NCI-H460 (cell line): Measurements from ENCODE around the gene GPR183. TPM values are rescaled to one million over a fixed set of nuclear protein-coding genes. Genes with fewer than 3 reads are reported as not detected.
"Not testable (repeated sequence)": the region's sequence is repeated elsewhere in the genome, so short reads cannot be mapped to it uniquely, and the experiment has no call there.

Experiments used
- DNase-seq: peaks from one replicate; pipeline ENCODE4 v3.0.0-alpha.2; 2016; ENCODE audit warnings: low read depth; ENCODE audit errors: extremely low read depth
- small RNA-seq, 2 experiments: library from RNA; depleted of rRNA; stranded (forward); fragments of <200 nt; gene quantifications; one replicate each; pipeline ENCODE3, GENCODE V24; 2014
- total RNA-seq: library from RNA; depleted of rRNA; stranded (reverse); fragments of >200 nt; shearing (Covaris generic); gene quantifications from 2 replicates; pipeline ENCODE4 v1.2.3, GENCODE V29; 2014; rRNA removed

The GPR183 gene
- total RNA-seq, 1 experiment from 2014 or later = 0.30 TPM

- no peak for DNase-seq
These were observed 56.0 kb downstream of the GPR183 start for GRCh38 chr13:99250982-99251825.

- DNase-seq = not testable (repeated sequence)
These were observed 57.6 kb downstream of the GPR183 start for GRCh38 chr13:99249606-99250005.

GRCh38 chr13:99249178-99249577 lies 58.0 kb downstream of the GPR183 start:
- DNase-seq = not testable (repeated sequence)

GRCh38 chr13:99246100-99246499 lies 61.1 kb downstream of the GPR183 start:
- no peak for DNase-seq

Small RNAs within 50 kb of the gene (small RNA-seq; reads per million reads assigned to genes)
- gene MIR623 = 0 to 0.02 reads per million in 2 experiments

Other genes starting within 250 kb of the GPR183 start
- gene UBAC2, start 106.5 kb downstream of the GPR183 start, total RNA-seq = 41.9 and 43.0 TPM in 2 replicates
- gene GPR18, start 49.0 kb downstream of the GPR183 start, total RNA-seq = not detected in 2 replicates
- 111 and 112 TPM in 2 replicates for gene TM9SF2, start 194.1 kb upstream of the GPR183 start, total RNA-seq